NCI-H2196 (cell line): ENCODE results near the gene AGAP1.

ENCODE experiments used
- DNase-seq: peaks from one replicate; lab custom pipeline; 2025; ENCODE audit not compliant: unreplicated experiment; lab: John Stamatoyannopoulos, UW

The AGAP1 gene

GRCh38 chr2:235658351-235659174 lies 164.7 kb downstream of the AGAP1 start:
- DNase-seq = peak; percentile 11

- no peak for DNase-seq
Measured at GRCh38 chr2:235659767-235660322, 166.0 kb downstream of the AGAP1 start.

- no peak for DNase-seq
Measured at GRCh38 chr2:235660484-235661082, 166.7 kb downstream of the AGAP1 start.

GRCh38 chr2:235661167-235661937 lies 167.5 kb downstream of the AGAP1 start:
- no peak for DNase-seq

GRCh38 chr2:235661952-235662351 lies 168.1 kb downstream of the AGAP1 start:
- DNase-seq = no peak

GRCh38 chr2:235663875-235664274 lies 170.0 kb downstream of the AGAP1 start:
- no peak for DNase-seq

- no peak for DNase-seq
Measured at GRCh38 chr2:235665661-235666212, 171.9 kb downstream of the AGAP1 start.

- peak; percentile 71 for DNase-seq
Measured at GRCh38 chr2:235666213-235666781, 172.5 kb downstream of the AGAP1 start.

- DNase-seq = no peak
Measured at GRCh38 chr2:235668782-235669181, 174.9 kb downstream of the AGAP1 start.

GRCh38 chr2:235669269-235669831 lies 175.5 kb downstream of the AGAP1 start:
- peak; percentile 92 for DNase-seq

- peak; percentile 72 for DNase-seq
Measured at GRCh38 chr2:235669983-235670962, 176.4 kb downstream of the AGAP1 start.

GRCh38 chr2:235670974-235671787 lies 177.3 kb downstream of the AGAP1 start:
- no peak for DNase-seq

GRCh38 chr2:235672720-235673119 lies 178.9 kb downstream of the AGAP1 start:
- DNase-seq = no peak

- DNase-seq = no peak
Measured at GRCh38 chr2:235674146-235674545, 180.3 kb downstream of the AGAP1 start.

GRCh38 chr2:235674812-235675211 lies 181.0 kb downstream of the AGAP1 start:
- DNase-seq = no peak

- DNase-seq = no peak
Measured at GRCh38 chr2:235675678-235676535, 182.1 kb downstream of the AGAP1 start.

- DNase-seq = no peak
Measured at GRCh38 chr2:235676536-235676799, 182.6 kb downstream of the AGAP1 start.

- DNase-seq = no peak
Measured at GRCh38 chr2:235677276-235677788, 183.5 kb downstream of the AGAP1 start.
